Fibroblast of skin of scalp (primary cell): ENCODE measurements around the gene KRT35.
A peak's percentile ranks its signal among the peaks of the same experiment; 100 is the strongest.

Source experiments
- DNase-seq: peaks from one replicate; pipeline ENCODE4 v3.0.0-alpha.2; 2013

KRT35 gene

DNA sequence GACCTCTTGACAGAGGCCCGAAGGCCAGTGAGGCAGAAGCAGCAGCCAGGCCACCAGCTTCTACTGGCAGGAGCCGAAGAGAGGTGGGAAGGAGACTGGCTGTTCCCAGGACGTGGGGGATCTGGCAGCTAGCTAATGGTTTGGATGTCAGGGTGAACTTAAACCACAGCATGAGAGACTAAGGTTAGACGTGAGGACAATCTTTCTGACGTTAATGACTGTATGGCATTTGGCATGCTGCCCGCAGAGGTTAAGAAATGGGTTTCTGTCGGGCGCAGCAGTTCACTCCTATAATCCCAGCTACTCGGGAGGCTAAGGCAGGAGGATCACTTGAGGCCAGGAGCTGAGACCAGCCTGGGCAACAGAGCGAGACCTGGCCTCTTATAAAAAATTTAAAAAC is 30.8 kb upstream of the KRT35 start:
- DNase-seq: no peak

DNA sequence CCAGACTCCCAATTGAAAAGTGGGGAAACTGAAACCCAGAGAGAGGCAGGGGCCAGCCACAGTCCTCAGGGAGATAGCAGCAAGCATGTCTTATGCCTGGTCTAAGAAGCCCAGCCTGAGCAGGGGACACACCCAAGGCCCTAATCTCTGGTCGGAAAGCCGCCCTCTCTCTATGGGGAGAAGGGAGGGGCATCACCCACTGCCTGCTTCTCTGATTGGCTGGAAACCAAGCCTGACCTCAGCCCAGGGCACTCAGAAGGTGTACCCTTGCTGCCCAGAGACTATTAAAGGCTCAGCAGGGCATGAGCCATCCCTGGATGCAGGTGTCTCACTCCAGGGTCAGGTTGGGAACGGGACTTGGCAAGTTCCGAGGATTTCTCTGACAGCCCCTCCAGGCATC is 30.2 kb upstream of the KRT35 start:
- no peak for DNase-seq

DNA sequence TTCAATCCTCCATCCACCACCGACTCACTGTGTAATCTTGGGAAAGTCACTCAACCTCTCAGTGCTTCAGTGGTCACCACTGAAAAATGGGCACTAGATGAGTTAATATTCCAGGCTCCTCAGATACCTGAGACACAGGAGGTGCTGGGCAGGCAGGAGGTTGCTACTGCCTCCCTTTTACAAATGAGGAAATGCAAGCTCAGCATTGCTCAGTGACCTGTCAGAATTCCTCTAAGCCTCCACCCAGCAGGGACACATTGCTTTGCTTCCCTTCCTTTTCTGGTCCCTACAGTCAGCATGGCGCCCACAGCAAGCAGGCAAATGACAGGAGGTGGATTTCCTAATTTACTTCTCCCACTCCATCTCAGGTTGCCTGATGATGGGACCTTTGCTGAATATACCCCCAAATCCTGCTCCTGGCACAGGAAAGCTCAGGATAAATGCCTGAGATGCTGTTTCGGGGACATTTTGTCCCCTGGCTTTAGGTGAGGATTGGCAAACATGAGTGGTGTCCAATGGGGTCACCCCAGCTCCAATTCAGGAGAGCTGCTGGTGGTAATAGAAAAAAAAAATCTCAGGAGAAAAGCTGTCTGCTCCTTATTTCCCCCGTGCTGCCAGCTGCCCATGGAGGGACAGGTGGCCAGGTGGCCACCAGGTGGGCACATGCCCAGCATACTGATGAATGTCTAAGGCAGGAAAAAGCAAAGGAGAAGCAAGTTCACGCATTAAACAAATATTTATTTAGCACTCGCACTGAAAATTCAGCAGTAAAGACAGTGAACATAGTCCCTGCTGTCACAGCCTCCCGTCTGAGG is 29.5 kb upstream of the KRT35 start:
- no peak for DNase-seq

DNA sequence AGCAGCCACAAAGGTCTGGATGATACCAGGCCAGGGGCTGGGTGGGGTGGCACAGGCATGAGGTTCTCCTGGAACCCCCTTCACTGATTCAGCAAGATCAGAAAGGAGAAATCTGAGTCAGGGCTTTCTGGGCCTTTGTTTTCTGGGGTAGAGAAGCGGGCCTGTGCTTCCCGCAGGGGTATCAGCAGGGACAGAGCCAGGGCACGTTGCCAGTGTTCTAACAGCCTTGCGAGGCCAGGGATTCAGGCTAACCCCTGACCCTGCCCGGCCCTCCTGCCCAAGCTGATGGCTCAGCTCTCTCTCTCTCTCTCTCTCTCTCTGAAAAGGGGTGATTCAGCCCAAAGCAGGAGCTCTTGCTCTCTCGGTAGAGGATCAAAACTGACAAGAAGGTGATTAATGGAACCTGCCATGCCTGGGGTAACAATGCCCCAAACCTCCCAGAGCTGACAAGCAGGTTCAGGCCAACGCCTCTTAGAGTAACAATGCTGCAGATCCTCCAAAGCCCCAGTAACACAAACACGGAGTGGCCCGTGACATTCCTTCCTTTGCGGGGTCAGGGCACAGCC is 26.4 kb upstream of the KRT35 start:
- no peak for DNase-seq

DNA sequence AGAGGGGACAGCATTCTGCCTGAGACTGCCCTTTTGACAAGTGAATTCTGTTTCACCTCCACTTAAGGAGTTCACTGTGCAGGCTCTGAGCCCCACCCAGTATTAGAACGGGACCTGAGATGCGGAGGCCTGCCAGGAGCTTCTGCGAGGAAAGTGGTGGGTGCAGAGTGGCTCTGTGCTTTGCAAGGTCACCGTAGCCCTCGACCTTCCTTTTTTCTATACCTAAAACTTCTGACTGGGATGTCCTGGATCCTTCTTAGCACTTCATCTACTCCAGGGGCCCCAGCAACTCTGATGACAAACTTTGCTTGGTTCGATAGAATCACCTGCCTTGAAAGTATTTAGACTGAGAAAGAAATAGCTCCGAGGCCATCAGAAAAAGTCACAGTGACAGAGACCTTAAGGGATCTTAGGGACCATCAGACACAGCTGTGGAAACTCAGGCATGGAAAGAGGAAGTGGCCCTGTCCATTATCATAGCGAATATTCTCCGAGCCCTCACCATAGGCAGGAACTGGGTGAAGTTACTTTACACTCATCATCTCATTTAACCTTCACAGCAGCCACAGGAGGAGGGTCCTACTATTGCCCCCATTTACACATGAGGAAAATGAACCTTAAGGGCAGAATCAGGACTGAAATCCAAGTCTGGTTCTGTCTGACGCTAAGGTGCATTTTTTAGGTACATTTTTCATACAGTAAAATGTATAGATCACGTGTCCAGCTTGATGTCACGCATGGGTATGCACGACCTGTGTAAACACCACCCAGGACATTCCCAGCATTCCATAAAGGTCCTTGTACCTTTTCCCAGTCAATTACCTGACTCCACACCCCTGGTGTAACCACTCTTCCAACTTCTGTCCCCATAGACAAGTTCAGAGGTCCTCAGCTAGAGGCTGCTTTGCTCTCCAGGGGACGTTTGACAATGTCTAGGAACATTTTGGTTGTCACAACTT is 25.1 kb upstream of the KRT35 start:
- no peak for DNase-seq

DNA sequence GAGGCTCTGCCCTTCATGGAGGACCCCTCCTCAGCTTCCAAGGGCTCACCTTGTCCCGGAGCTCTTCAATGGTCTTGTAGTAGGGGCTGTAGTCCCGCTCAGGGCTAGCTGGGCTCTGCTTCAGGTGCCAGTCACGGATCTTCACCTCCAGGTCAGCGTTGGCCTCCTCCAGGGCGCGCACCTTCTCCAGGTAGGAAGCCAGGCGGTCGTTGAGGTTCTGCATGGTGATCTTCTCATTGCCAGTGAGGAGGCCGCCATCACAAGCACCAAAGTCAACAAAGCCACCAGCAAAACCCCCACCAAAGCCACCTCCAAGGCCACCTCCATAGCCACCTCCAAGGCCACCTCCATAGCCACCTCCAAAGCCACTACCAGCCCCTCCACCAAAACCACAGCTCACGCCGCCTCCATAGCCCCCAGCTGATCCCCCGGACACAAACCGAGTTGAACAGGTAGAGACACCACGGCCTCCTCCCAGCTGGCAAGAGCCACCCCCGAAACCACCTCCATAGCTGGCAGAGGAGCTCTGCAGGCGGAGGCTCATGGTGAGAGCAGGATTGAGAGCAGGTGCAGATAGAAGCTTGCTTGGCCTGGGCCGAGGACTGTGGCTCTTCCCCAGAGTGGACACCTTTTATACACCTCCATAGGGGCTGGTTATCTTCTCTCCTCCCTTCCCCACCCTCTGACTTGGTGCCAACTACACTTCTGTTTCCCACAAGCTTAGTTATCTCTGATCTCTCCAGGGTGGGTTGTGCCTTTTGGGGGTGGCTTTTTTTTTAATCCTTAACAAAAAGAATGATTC is 24.3 kb upstream of the KRT35 start, which contains the start of gene KRT13:
Gene KRT13, minus strand, starts transcription at position 606 of the 802 bp plus-strand sequence. Its CDS starts 62 bp downstream, at position 544.
- no peak for DNase-seq

DNA sequence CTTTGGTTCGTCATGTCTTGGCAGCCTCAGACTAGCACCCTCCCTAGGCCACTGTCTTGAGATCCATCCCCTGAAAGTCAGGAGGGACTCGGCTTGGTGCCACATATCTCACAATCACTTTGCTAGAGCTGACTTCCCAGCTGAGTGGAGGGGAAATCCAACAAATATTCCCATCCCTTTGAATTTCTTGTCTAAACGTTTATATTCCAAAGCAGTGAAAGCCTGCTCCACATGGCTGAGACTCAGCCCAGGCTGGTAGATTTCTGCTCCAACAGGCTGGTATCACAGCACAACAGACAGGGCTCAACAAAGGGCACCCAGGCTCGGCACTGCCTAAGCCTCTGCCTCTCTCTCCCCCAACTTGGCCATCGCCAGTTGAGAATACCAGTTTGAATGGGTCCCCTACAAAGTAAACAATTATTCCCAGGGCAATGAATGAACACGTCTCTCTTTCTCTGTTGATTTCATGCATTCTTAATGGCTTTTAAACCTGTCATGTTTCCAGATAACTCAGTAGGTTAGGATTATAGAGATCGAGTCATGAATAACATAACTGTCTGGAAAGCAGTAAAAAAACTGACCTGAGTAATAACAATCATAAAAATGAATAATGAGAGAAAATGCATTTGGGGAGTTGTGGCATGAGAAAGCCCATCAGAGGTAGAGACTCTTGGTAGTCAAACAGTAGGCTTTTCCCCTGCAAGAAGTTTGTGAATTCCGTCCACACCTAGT is 23.5 kb upstream of the KRT35 start:
- peak; percentile 24 for DNase-seq

DNA sequence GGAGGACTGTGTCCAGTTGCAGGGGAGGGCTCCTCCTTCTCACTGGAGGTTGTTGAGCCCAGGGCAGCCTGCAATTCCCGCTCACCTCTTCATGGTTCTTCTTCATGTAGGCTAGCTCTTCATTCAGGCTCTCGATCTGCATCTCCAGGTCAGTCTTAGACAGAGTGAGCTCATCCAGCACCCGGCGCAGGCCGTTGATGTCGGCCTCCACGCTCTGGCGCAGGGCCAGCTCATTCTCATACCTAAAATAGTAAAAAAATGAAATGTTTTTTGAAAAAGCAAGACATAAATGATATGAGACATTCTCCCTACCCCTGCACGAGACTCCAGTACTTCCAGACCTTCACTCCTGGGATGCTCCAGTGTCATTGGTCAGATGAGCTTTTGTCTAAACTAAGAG is 22.3 kb upstream of the KRT35 start:
- DNase-seq: no peak

DNA sequence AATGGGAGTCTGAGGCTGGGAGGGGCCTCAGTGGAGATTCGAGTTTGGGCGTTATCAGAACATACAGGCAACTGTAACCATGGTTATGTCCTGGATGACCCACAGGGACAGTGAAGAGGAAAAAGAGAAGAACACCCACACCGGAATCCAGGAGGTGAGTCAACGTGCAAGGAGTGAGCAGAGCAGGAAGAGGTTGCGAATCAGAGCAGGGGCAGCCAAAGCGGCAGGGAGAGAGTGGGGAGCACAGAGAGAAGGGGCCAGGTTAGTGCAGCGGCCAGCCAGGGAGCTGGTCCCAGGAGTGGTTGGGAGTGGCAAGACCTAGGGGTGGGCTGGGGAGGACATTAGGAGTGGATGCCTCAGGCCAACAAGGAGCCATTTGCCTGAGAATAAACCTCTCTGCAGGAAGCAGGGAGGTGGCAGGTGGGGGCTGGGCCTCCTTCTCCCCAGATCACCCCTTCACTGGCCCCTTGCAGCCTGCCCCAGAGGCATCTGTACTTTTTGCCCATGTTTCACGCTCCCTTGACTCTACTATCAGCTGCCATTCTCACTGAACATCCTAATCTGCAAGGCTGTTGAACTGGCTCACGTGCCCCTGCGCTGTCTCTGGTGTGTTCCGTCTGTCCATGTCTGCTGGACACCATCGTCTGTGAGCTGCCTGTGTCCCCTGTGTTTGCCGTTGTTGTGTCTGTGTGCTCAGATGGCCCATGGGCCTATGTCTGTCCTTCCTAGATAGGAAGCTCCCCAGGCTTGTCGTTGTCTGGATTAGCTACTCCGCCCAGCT is 19.4 kb upstream of the KRT35 start:
- DNase-seq: peak; percentile 37

DNA sequence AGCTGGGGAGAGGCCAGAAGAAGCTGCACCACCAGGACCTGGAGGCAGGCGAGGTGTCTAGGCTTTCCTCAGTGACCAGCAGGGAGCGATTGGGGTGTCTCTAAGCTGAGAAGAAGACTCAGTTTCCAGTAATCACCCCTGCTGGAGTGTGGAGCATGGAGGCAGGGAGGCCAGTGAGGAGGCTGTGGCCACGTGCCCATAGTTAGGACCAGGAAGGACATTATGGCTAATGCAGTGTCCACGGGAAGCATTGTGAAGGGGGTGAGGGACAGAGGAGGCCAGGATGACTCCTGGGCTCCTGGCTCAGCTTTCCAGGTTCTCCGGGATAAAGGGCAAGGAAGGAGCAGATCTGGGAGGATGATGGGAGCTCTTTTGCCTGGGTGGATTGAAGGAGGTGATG is 18.8 kb upstream of the KRT35 start:
- DNase-seq: no peak

DNA sequence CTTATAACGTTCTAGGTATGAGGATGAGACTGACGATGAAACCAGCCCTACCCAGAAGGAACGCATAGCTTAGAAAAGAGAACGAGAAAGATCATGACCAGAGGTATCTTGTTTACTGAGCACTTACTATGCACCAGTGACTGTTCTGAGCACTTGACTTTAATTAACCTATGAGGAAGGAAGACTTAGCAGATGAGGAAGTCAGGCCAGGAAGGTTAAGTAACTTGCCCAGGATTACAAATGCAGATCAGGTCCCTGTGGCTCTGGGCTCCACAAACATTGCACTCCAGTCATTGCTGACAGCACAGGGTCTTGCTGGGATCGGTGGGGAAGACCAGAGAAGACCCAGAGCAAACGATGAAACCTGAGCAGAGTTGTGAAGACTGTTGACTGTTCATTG is 17.3 kb upstream of the KRT35 start:
- no peak for DNase-seq

DNA sequence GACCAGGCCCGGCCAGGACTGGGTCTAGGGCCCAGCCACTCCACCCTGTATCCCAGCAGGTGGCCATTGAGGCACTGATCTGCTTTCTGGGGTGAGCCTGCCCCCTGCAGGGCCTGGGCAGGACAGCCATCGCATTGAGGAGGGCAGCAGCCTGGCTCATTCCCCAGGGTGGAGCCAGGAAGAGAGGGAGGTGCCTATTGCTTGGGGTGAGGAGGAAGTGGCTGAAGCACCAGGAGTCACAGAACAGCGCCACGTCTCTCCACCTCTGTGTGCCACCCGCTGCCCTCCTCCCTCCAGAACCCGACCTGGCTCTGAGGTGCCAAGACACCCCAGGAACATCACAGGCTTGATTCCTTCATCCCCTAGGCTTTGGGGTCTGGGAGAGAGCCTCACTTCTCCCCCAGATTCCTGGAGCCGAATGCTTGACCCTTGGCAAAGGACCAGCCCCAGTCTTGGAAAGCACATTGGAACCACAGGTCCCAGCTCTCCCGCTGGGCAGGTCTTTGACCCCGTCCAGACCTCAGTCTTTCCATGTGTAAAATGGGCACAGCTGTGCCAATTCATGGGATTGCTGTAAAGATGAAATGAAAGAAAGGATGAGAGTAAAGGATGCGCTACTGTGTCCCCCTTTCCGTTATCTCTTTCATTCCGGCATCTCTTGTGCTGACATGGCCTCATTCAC is 16.0 kb upstream of the KRT35 start:
- DNase-seq: peak; percentile 89

DNA sequence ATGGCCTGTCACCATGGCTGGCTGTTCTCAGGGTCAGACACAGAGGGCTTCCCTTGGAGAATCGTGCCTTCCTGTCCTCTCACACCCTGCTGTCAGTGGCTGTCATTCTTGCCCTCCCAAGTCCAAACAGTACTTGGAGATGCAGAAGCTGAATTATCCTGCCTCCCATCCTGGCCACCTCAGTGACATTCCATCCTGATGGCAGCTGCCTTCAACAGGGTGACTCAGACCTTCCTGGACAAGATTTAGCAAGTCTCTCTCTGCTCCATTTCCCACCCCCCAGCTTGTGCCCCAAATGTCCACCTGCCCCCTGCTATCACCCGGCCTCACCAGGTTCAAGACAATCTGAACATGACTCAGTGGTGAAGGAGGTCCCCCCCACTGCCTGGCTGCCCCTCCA is 13.6 kb upstream of the KRT35 start:
- peak; percentile 54 for DNase-seq

DNA sequence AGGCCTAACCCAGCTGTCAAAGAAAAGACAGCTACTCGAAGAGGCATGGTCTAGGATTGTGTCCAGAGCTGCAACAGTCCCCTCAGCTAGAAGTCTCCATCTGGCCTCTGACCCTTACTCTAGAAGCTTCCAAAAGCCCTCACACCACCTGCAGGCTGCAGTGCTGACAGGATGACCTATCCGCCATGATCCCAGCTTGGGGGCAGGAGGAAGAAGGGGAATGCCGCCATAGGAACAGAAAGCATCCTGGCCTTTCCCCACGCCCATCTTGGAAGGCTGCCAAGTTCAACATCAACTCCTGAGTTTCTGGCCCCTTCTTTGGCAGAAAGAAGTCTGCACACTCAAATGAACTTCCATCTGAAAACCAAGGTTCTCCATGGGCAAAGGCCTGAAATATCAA is 11.8 kb upstream of the KRT35 start:
- peak; percentile 49 for DNase-seq

DNA sequence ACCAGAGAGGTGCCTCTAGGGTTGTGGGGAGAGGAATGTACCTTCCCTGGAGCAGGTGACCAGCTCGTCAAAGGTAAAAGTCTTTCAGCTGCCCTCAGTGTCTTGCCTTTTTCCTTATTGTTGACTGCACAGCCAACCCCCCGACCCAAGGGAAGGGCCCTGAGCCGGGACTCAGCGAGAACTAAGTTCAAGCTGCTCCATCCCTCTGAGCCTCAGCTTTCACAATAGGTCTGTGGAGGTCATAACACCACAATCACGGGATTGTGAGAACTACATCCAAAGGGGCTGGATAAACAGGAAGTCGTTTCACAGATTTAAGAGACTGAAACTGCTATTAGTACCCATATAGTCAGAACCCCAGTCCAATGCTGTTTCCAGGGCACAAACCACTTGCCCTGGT is 11.4 kb upstream of the KRT35 start:
- no peak for DNase-seq

DNA sequence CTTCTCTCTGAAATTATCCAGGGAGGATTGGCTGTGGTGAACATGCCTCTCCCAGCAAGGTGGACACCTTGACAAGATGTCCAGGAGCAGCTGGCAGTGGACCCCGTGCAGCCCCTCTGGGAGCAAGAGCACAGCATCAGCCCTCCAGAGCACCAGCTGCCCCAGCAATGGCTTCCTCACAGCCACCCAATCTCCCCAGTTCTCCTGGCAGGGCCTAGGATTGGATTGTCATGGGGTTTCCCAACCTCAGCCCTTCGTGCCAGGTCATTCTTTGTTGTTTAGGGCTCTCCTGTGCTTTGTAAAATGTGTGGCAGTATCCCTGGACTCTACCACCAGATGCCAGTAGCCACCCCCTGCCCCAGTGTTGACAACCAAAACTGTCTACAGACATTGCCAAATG is 10.5 kb upstream of the KRT35 start:
- DNase-seq: no peak

DNA sequence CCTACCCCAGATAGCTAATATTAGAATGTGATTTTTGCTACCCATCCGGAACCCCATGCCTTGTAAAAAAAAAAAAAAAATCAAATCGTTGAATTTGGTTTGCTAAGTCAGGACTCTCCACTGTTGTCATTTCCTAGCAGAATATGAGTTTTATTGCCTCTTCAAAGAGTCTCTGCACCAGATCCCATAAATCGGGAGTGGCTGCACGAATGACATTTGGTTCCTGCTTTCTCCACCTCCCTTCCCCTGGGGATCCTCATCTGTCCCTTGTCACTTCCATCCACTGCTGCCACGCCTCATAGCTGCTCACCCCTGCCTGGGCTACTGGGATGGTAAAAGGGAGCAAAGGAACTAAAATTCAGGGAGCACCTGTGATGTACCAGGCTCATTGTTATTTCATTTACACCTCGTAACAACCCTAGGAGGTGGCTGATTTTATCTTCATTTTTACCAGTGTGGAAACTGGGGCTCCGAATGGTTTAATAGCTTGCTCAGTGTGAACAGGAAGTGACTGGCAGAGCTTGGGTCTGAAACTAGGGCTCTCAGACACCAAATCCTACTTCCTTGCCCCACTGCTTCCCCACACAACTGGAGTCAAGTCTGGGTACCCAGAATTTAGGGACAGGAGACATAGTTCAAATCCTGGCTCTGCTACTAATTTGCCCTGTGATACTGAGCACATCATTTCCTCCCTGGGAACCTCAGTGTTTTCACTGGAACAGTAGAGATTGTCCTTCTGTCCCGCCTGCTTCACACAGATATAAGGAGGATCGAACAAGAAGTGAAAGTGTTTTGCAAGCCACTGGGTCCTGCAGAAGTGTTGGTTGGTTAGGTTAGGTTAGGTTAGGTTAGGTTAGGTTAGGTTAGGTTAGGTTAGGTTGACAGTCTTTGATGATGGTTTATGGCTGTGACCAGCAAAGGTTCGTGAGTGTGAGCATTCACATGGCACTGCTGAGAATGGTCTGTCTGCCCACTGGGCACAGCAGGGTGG is 9.3 kb upstream of the KRT35 start:
- no peak for DNase-seq

DNA sequence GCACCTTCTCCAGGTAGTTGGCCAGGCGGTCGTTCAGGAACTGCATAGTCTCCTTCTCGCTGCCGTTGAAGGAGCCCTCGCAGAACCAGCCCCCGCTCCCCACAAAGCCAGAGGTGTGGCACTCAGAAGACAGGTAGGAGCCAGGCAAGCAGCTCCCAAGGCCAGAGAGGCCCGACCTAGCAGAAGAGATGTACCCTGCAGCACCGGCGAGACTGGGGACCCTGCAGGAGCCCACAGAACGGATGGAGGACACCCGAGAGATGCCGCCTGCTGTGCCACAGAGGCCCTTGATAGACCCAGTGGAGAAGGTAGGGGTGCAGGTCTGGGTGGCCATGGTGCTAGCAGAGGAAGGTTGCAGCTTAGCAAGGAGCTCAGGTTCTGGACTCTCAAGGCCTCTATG is 8.6 kb upstream of the KRT35 start, which contains the start of gene KRT36:
Gene KRT36, minus strand, starts transcription at position 380 of the 400 bp plus-strand sequence. Its CDS starts 46 bp downstream, at position 334.
- no peak for DNase-seq
